Measurements from ENCODE around the gene ZC3H4.

DNA sequence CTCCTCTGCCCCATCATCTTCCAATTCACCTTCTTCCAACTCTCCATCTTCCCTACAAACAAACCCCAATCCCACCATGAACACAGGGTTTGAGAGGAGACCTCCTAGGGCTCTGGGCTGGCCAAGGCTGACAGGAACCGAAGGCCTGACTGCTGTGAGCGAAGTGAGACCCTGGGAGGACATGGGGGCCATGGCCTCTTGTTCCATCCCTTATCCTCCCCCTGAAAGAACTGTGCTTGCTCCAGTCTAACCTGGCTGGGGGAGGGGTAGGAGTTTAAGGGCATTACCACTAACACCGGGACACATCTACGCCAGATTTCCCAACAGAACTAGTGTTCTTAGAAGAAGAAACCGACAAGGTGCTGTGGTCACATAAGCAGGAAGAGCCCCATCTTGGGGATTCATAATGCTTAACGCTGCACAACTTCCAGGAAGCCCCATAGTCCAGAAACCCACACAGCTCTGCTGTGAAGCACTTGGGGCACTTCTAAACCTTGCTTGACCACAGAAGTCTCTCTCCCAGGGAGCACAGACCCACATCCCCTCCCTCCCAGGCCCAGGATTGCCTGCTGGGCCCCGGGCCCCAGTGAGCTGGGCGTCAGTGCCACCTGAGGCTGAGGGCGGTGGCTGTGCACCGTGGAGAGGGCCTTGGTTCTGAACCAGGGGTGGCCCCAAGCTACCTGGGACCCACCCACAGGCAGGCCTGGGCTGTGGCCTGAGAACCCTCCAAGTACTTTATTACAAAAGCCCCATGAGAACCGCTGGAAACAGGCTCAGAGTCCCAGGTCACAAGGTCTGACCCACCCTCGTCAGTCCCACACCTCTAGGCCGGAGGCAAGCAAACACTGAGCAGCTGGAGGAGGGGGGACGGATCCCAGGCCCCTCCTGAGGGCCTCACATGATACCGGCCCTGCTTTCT, 18.8 kb downstream of the ZC3H4 start:
- TF ChIP-seq, protein P1, sequence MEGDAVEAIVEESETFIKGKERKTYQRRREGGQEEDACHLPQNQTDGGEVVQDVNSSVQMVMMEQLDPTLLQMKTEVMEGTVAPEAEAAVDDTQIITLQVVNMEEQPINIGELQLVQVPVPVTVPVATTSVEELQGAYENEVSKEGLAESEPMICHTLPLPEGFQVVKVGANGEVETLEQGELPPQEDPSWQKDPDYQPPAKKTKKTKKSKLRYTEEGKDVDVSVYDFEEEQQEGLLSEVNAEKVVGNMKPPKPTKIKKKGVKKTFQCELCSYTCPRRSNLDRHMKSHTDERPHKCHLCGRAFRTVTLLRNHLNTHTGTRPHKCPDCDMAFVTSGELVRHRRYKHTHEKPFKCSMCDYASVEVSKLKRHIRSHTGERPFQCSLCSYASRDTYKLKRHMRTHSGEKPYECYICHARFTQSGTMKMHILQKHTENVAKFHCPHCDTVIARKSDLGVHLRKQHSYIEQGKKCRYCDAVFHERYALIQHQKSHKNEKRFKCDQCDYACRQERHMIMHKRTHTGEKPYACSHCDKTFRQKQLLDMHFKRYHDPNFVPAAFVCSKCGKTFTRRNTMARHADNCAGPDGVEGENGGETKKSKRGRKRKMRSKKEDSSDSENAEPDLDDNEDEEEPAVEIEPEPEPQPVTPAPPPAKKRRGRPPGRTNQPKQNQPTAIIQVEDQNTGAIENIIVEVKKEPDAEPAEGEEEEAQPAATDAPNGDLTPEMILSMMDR (IDR thresholded peaks at IDR 0.05) = no peak
- TF ChIP-seq POLR2A (IDR thresholded peaks at IDR 0.05) = no peak
